ENCODE data around the gene SLC35F2.
"Not testable (repeated sequence)": the region's sequence is repeated elsewhere in the genome, so short reads cannot be mapped to it uniquely, and the experiment has no call there.

The SLC35F2 gene, protein sequence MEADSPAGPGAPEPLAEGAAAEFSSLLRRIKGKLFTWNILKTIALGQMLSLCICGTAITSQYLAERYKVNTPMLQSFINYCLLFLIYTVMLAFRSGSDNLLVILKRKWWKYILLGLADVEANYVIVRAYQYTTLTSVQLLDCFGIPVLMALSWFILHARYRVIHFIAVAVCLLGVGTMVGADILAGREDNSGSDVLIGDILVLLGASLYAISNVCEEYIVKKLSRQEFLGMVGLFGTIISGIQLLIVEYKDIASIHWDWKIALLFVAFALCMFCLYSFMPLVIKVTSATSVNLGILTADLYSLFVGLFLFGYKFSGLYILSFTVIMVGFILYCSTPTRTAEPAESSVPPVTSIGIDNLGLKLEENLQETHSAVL

DNA sequence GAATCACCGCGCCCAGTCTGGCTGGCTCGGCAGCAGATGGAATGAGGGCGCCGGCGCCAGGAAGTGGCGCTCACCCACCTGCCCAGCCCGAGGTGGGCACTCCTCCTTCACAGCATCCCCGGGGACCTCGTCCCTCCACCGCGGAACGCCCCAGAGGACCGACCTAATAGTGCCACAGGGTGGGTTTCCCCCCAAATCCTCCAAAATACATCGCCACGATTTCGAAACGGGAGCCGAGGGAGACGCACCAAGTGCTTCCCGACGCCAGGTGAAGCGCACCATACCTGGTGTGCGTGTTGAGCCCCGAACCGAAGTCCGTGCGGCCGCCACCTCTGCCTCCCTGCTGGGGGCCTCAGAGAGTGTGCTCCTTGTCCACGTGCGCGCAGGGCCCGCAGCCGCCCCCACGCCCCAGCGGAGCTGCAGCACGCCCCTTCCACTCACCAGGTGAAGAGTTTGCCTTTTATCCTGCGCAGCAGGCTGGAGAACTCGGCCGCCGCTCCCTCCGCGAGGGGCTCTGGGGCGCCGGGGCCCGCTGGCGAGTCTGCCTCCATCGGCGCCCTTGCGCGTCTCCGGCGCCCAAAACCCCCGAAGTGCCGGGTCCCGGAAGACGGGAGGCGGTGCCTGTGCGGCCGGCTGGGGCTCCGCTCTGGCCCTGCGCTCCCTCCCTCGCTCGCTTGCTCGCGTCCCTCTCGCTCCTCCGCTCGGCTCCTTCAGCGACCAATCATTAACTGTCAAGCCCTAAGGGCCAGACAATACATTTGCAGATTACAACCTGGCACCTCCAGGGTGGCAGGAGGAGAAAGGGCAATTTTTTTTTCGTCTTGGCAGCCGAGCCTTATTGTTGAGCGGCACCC lies at the start of gene SLC35F2:
SLC35F2 (minus strand) TSS at position 571 of the 854 bp plus-strand sequence; CDS start at position 551, 20 bp downstream.
- DNase-seq = peak; percentile 62 to 70

DNA sequence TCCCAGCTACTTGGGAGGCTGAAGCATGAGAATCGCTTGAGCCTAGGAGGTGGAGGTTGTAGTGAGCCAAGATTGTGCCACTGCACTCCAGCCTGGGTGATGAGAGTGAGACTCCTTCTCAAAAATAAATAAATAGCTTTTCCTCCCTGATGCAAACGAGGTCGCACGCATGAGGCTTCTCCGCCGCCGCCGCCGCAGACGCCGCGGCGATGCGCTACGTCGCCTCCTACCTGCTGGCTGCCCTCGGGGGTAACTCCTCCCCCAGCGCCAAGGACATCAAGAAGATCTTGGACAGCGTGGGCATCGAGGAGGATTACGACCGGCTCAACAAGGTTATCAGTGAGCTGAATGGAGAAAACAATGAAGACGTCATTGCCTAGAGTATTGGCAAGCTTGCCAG lies 49.6 kb upstream of the SLC35F2 start:
- no peak for DNase-seq

DNA sequence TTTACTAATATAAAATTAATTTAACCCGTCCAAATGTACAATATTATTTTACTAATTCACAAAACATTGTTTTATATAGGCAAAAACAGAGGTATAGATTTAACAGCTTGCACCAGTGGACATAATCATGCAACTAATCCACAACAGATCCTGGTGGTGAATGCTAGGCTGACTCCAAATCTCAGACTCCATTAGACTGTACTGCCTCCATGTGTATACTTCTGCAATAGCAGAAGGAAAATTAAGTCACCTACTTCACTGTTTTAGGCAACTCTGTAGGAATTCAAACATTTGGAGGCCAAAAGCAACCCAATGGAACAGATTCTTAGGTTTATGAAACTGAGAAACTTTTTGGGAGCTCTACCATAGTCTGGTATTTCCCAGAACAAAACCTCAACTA lies 39.7 kb upstream of the SLC35F2 start:
- no peak for DNase-seq

DNA sequence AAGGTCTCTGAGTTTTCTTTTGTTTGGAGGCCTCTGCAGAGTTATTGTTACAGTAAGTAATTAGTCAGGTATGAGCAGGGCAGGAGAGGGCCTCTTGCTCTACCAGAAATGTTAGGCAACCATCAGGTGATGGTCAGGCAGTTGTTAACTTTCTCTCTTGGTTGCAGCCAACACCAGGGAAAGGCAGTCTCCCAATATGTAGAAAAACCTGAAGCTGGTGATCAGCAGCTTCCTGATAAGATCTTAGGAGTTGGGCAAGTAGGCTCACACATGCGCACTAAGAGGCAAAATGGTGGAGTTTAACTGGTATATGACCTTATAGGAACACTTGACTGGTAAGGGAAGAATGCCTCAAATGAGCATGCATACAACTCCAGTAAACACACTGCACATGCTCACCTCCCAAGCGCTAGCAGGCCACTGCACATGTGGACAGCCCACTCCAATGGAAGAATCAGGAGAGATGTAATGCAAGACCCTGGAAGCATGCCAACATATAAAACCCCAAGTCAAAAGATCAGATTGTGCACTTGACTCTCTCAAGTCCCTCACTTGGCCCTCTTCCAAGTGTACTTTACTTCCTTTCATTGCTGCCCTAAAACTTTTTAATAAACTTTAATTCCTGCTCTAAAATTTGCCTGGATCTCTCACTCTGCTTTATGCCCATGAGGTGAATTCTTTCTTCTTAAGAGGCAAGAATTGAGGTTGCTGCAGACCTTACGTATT lies 23.7 kb upstream of the SLC35F2 start:
- no peak for DNase-seq

DNA sequence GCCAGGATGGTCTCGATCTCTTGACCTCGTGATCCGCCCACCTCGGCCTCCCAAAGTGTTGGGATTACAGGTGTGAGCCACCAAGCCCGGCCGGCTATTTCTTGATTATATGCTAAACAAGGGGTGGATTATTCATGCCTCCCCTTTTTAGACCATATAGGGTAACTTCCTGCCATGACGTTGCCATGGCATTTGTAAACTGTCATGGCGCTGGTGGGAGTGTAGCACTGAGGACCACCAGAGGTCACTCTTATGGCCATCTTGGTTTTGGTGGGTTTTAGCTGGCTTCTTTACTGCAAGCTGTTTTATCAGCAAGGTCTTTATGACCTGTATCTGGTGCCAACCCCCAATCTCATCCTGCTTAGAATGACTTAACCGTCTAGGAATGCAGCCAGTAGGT lies 22.9 kb upstream of the SLC35F2 start:
- DNase-seq = not testable (repeated sequence)

DNA sequence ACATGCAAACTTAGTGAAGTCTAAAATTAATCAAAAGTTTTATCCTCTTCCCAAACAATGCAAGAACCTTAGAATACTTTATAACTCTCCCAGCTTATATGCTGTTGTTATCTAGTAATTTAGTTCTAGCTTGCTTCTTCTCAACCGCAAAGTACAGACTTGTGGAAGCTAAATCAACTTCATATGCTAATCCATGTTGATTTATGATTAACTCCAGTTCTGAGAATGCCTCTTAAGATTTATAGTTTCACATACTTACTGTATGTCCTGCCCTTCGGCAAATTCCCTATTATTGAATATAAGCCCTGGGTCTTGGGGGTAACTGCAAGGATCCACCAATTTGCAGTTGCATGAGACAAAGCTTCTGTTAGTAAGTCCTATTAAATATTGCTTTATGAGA lies 17.6 kb upstream of the SLC35F2 start:
- DNase-seq = no peak

DNA sequence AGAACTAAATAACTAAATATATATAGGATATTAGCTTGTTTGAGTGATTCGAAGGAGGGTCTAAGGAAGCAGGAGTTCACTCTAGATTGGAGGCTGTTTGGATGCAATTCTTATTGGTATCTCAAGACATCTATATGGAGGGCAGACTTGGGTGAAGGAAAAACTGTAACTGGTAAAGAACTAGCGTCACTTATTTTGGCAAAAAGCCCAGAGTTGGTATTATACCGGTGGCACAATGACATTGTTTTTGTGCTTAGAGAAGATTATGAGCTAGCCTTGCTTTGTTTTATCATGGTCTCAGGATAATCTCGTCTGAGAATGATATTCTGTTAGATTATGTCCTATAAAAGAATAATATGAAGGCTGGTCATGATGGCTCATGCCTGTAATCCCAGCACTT lies 6.0 kb upstream of the SLC35F2 start:
- DNase-seq = no peak

DNA sequence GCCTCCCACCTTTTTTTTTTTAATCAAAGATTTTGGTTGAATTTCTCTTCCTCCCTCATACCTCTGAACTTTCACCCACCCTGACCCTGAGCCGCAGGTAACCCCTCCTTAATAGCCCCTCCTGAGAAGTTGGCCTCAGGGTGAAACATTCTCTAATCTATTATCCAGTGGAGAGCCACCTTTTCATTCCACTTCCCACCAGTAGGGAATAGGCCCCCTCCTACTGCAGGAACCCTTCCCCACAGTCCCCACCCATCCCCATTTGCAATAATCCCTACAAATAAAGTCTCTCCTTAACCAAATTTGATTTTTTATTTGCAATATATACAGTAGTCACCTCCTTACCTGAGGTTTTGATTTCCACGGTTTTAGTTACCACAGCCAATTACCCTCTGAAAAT lies 2.1 kb upstream of the SLC35F2 start:
- no peak for DNase-seq

DNA sequence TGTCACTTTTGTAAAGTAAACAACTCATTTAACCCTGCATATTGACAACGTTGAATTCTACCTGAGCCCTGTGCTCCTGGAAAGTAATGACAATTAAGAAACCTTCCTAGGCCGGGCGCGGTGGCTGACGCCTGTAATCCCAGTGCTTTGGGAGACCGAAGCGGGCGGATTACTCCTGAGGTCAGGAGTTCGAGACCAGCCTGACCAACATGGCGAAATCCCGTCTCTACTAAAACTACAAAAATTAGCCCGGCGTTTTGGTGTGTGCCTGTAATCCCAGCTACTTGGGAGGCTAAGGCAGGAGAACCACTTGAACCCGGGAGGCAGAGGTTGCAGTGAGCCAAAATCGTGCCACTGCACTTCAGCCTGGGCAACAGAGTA lies 1.6 kb upstream of the SLC35F2 start:
- not testable (repeated sequence) for DNase-seq

DNA sequence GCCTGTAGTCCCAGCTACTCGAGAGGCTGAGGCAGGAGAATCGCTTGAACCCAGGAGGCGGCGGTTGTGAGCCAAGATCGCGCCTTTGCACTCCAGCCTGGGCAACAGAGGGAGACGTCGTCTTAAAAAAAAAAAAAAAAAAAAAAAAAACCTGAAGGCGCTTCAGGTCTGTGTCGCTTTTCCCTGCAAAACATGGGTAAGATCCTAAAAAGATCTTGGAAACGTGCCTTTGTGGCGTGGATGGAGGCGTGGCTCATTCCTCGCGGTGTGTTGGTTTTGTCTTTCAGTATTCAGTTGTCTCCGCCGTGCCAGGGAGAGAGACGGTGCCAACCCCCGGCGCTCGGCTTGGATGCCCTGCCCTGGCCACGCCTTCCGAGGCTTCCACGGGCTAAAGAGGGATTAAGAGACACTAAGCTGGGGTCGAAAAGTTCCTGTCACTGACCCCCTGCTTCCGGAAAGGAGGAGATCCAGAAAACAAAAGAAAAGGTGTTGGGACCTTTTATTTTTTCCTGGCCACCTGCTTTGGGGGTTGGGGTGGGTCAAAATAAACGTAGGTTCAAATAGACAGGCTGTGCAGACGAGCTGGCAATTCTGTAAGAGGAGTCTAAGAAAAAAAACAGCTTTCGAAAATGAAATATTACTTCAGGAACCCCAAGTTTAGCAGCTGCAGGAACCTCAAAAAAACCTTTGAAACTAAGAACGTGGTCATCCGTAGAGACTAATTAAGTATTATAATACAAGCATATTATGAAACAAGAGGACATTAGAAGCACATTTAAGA lies 1.1 kb upstream of the SLC35F2 start:
- peak; percentile 26 to 27 for DNase-seq

DNA sequence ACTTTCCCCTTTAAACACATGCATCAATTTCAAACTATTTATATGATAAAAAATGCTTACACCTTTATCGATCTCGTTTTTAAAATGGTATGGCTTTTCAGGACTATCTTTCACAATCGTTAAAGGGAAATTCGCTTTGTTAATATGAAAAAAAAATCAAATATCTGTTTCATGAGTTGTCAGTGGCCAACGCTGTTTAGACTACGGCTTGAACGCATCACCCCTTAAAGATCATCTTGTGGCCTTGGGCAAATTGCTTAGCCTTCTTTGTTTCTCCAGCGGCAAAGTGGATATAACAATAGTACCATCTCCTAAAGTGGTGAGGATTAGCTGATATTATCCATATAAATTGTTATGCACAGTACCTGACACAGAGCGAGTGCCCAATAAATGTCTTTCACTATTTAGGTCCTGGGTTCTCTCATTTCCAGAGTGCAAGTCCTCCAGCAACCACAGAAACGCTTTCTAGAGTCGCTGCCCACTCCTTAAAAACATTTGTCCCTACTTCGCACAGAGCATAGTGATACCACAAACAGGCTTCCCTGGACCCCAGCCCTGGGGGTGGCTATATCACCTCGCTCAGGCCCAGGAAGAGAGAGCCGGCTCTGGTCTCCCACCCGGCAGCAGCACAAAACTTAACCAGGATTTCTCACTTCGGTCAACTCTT lies 904 bp downstream of the SLC35F2 start:
- no peak for DNase-seq

DNA sequence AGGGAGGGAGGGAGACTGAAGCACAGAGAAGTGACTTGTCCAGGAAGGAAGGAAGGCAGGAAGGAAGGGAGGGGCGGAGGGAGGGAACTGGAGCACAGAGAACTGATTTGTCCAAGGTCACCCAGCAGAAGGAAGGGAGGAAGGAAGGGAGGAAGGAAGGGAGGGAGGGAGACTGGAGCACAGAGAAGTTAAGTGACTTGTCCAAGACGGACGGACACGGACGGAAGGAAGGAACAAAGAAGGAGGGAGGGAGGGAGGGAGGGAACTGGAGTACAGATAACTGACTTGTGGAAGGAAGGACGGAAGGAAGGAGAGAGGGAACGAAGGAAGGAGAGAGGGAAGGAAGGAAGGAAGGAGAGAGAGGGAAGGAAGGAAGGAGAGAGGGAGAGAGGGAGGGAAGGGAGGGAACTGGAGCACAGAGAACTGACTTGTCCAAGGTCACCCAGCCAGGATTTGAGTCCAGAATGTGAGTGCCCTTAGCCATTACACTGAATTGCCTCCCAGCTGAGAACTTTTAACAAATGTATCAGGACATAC lies 1.5 kb downstream of the SLC35F2 start:
- DNase-seq = no peak

DNA sequence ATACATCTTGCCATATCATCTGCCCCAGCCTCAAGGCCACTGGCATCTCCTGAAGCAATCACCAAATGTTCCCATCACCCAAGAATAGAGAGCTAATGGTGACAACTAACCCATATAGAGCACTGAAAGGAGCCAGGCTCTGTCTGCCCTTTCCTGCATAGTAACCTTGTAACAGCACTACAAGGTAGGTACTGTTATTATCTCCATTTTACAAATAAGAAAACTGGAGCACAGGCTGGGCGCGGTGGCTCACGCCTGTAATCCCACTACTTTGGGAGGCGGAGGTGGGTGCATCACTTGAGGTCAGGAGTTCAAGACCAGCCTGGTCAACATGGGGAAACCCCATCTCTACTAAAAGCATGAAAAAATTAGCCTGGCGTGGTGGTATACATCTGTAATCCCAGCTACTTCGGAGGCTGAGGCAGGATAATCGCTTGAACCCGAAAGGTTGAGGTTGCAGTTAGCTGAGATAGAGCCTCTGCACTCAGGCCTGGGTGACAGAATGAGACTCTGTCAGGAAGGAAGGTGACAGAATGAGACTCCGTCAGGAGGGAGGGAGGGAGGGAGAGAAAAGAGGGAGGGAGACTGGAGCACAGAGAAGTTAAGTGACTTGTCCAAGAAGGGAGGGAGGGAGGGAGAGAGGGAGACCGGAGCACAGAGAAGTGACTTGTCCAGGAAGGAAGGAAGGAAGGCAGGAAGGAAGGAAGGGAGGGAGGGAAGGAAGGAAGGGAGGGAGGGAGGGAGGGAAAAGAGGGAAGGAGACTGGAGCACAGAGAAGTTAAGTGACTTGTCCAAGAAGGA lies 2.2 kb downstream of the SLC35F2 start:
- no peak for DNase-seq

DNA sequence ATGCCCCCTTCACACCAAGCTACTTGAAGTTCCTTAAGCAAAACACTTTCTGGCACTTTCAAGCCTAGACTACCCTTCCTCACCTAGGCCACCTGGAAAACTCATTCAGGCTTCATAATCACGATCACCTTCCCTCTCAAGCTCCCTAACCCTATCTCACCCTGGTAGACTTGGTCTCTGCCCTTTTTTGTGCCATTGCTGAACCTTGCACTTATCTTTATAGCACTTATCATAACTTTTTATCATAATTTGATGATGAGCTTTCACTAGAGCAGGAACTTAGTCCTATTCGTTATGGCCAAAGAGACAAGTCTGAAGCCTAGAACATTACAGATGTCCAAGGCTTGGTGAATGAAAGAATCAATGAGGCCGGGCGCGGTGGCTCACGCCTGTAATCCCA lies 5.5 kb downstream of the SLC35F2 start:
- no peak for DNase-seq

DNA sequence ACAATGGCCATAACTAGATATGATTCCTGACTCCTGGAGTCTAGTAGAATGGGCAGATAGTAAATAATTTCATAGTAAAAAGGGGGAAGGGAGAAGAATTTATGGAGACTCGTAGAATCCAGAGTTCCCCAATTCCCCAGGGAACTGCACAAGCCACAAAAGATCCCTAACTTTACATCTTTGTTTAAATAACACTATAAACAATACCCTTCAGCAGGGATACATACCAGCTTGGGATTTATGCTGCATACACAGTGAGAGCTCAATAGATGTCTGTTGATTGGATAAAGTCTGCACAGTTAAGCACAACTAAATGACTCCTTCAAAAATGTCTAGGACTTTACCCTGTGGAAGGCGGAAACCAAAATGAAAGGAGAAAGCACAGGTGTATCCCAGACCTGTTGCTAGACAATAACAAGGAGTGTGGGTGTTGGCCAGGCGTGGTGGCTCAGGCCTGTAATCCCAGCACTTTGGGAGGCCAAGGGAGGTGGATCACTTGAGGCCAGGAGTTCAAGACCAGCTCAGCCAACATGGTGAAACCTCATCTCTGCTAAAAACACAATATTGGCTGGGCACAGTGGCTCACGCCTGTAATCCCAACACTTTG lies 6.8 kb downstream of the SLC35F2 start:
- DNase-seq = no peak

DNA sequence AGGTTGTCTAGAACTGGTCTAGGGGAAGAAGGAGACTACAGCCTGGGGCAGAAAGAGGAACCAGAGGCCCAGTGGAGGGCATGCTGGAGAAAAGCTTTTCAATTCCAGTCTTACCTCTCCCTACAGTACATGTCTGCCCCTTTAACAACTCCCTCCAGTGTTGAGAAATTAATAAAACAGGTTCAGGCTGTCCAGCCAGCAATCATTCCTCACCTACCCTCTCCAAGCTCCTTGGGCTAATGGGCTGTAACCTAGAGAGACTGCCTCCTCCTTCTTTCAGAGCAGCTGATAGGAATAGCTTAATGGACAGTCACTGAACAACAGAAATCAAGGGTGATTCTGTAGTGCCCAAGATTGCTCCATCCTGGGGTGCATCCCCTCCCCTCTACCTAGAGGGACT lies 8.8 kb downstream of the SLC35F2 start:
- no peak for DNase-seq

DNA sequence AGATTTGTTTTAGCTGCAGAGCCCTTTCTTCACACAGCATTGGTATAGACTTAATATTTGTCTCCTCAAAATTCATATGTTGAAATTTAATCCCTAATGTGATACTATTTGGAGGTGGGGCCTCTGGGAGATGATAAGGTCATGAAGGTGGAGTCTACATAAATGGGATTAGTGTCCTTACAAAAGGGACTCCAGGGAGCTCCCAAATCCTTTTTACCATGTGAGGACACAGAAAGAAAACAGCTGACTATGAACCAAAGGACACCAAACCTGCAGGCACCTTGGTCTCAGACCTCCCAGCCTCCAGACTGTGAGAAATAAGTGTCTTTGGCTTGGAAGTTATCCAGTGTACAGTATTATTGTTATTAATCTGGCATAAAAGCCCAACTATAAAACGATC lies 10.2 kb downstream of the SLC35F2 start:
- no peak for DNase-seq

DNA sequence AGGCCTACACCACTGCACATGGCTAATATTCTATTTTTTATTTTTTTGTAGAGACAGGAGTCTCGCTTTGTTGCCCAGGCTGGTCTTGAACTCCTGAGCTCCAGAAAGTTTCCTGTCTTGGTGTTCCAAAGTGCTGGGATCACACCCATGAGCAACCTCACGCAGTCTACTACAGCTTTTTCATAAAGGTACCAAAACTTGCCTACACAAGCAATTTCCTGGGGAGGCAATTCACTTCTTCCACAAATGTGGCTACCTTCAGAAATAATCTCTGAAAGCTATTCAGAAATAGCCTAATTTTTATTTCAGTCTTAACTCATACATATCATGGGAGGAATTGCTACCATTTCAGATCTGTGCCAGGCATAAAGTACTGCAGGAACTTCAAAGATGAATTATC lies 11.4 kb downstream of the SLC35F2 start:
- no peak for DNase-seq

DNA sequence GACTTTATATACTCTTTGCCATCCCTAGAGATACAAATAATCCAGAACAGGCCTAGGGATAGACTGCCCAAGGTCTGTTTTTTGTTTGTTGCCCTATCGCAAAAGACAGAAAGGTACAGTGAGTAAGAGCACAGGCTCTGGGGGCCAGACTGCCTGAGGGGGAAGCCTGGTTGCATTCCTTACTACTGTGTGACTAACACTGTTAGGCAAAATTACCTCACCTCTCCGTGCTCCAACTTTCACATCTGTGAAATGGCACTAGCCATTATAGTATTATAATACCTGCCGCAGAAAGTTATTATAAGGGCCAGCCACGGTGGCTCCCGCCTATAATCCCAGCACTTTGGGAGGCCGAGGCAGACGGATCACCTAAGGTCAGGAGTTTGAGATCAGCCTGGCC lies 14.5 kb downstream of the SLC35F2 start:
- DNase-seq = no peak

DNA sequence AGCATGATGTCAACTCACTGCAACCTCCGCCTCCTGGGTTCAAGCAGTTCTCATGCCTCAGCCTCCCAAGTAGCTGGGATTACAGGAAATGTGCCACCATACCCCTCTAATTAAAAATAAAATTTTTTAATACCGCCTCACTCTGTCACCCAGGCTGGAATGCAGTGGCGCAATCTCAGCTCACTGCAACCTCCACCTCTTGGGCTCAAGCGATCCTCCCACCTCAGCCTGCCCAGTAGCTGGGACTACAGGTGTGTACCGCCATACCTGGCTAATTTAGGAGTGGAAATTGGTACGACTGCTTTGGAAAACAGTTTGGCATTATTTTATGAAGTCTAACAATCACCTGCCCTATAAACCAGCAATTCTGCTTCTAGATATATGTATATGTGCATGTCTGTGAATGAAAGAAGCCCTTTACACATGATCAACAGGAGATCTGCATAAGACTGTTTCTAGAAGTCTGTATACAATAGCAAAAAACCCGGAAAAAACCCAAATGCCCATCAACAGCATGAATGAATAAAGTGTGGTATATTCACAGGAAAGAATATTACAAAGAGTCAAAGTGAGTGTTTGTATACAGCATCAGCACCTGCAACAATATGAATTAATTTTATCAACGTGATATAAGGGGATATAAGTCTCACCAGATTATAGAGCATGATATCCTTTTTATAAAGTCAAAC lies 16.0 kb downstream of the SLC35F2 start:
- no peak for DNase-seq

All from stimulated activated CD4-positive, alpha-beta T cell treated with anti-CD3 and anti-CD28 coated beads, Interleukin-4, amount 100 ng/mL, for 4 hours (primary cell).